Tibial nerve (tissue), 4 donors: ENCODE results near the gene PLAAT4.

Source experiments
- EP300 ChIP-seq, 2 donors: sonication (generic); formaldehyde crosslinking; IDR thresholded peaks; one replicate each; pipeline ENCODE4 v1.6.1; 2017; ENCODE audit warnings: antibody characterized with exemption in 2 of 2, mild to moderate bottlenecking in 1 of 2
- POLR2A ChIP-seq, 2 donors: fragments of 450-650 bp; IDR thresholded peaks; one replicate each; pipeline ENCODE4 v1.6.1; 2017; ENCODE audit warnings: antibody characterized with exemption in 2 of 2, mild to moderate bottlenecking in 2 of 2, moderate library complexity in 2 of 2
- TF ChIP-seq, protein P1 (sequence below), 5 experiments: fragments of 200-600 bp in 3 of 5; fragments of 450-650 bp in 2 of 5; sonication (generic) in 3 of 5; IDR thresholded peaks; one replicate each; pipeline ENCODE4 v1.5.1; 2016 to 2019; ENCODE audit warnings: antibody characterized with exemption in 5 of 5, mild to moderate bottlenecking in 3 of 5, moderate library complexity in 2 of 5

DNA sequence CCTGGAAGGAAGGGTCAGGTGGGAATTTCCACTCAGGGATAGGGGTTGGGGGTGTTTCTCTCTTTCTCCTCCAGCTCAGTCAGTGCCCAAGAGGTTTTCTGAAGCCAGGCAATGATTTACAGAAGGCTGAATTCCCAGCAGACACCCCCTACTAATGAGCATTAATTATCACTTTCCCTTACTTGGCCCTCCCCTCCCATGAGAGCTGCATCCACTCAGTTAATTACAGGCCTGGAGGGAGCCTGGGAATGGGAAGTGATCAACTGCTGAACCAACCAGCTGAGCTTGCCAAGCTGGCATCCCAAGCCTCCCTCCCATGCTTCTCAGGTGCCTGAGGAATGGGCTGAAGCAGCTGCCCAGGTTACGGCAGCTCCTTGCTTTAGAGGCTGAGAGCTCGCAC lies 29.7 kb upstream of the PLAAT4 start:
- TF ChIP-seq, protein P1, sequence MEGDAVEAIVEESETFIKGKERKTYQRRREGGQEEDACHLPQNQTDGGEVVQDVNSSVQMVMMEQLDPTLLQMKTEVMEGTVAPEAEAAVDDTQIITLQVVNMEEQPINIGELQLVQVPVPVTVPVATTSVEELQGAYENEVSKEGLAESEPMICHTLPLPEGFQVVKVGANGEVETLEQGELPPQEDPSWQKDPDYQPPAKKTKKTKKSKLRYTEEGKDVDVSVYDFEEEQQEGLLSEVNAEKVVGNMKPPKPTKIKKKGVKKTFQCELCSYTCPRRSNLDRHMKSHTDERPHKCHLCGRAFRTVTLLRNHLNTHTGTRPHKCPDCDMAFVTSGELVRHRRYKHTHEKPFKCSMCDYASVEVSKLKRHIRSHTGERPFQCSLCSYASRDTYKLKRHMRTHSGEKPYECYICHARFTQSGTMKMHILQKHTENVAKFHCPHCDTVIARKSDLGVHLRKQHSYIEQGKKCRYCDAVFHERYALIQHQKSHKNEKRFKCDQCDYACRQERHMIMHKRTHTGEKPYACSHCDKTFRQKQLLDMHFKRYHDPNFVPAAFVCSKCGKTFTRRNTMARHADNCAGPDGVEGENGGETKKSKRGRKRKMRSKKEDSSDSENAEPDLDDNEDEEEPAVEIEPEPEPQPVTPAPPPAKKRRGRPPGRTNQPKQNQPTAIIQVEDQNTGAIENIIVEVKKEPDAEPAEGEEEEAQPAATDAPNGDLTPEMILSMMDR (IDR thresholded peaks at IDR 0.05): no peak
- TF ChIP-seq POLR2A (IDR thresholded peaks at IDR 0.05): no peak
- no peak for TF ChIP-seq EP300 (IDR thresholded peaks at IDR 0.05)
